ENCODE measurements around the gene MRPL24. TPM values are rescaled to one million over a fixed set of nuclear protein-coding genes. Genes with fewer than 3 reads are reported as not detected.

Gene MRPL24
- total and polyA plus RNA-seq, 2 of the 4 experiments (the other 2 are of a cell fraction): 68.8 to 99.5 TPM

DNA sequence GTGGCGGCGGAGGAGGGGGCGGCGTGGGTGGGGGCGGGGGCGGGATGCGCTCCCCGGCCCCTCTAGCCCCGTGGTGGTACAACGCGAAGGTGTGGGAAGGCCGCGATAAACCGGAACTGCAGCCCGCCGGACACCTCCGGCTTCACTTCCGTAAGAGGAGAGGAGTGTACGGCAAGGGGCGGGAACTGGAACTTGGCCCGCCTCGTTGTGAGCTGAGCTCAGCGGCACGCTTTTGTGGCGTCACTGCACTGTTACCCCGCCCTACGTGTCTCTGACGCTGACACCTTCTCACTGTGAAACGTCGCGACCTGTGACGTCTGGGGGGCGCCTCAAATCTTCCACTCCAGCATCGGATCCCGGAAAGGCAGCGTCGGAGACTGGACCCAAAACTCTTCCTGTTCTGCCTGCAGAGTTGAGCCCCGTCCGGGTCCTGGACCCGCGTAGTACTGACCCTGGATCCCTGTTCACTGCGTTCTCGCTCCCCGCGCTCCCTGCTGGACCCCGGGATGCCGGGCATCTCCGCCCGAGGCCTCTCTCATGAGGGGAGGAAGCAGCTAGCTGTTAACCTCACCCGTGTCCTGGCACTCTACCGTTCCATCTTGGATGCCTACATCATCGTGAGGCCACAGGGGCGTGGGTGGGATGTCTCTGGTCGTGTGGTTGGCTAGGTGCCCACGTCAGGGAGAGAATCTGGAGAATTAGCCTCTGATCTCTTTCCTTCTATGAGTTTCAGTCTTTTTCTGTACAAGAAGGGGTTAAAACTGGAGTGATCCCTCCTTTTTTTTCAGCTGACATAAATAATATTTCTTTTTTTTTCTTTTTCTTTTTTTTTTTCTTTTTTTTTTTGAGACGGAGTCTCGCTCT lies 12.1 kb downstream of the MRPL24 start, which contains the start of gene ISG20L2:
TSS of gene ISG20L2 (minus strand) at position 168 of the 864 bp plus-strand sequence. CDS start 1,114 bp downstream, outside the sequence.
- Histone ChIP-seq H4K20me1 (ENCODE audit: insufficient read depth, low read length) (peaks cover 31% of the 10 kb centered on the region), H3K4me2 (ENCODE audit: low read depth, low read length) (peak within 1 kb of the TSS; percentile 98), H3K9me1 (ENCODE audit: insufficient read depth, low read length) (peaks cover 8% of the 10 kb centered on the region; the same call in 1 of the 2 replicates), H2AK5ac (ENCODE audit: low read depth, low read length) (peak within 1 kb of the TSS; percentile 98), H4K8ac (ENCODE audit: low read depth in 2 of 2, low read length in 2 of 2) (peak within 1 kb of the TSS; percentile 98 to 99), H3K9ac (ENCODE audit: low read depth, low read length) (peak within 1 kb of the TSS; percentile 98), H4K91ac (ENCODE audit: insufficient read depth, low read depth, low read length) (peak within 1 kb of the TSS; percentile 95), H3K4me1 (ENCODE audit: control insufficient read depth, insufficient read depth, low read length) (peaks cover 8% of the 10 kb centered on the region), H2BK5ac (ENCODE audit: low read depth, low read length, poor library complexity, severe bottlenecking) (peak within 1 kb of the TSS; percentile 71), H3K36me3 (ENCODE audit: control insufficient read depth, insufficient read depth, low read length) (peaks cover 19% of the 10 kb centered on the region), H3K23ac (ENCODE audit: low read depth, low read length) (peak within 1 kb of the TSS; percentile 99), H2AFZ (replicated peaks; ENCODE audit: low read length, poor library complexity) (peak within 1 kb of the TSS; percentile 97), H3K27ac (ENCODE audit: insufficient read depth, low read length) (peak within 1 kb of the TSS; percentile 94), H3K4me3 (ENCODE audit: insufficient read depth, low read depth, low read length) (peak within 1 kb of the TSS; percentile 60), H3K27me3 (ENCODE audit: control insufficient read depth, insufficient read depth, low read length) (no peaks in the 10 kb centered on the region), H3K4ac (ENCODE audit: low read depth, low read length) (peak within 1 kb of the TSS; percentile 99), H3K18ac (ENCODE audit: low read depth, low read length) (peak within 1 kb of the TSS; percentile 64), H3K56ac (ENCODE audit: extremely low read depth, insufficient read depth, low read length) (peak within 1 kb of the TSS; percentile 92), H2BK120ac (ENCODE audit: low read depth, low read length) (peak within 1 kb of the TSS; percentile 60), H4K5ac (ENCODE audit: low read depth, low read length) (peak within 1 kb of the TSS; percentile 90), H2BK20ac (ENCODE audit: low read depth, low read length) (no peak within 1 kb of the TSS; the same call in 1 of the 2 replicates), H2AK9ac (replicated peaks; ENCODE audit: low read depth, low read length, poor library complexity) (peak within 1 kb of the TSS; percentile 98), H3K14ac (replicated peaks; ENCODE audit: low read depth, low read length) (peak within 1 kb of the TSS; percentile 99), H3K79me1 (ENCODE audit: low read depth in 1 of 2, low read length in 2 of 2) (peaks cover 28 to 57% of the 10 kb centered on the region in 2 experiments), H2BK15ac (ENCODE audit: low read depth, low read length) (peak within 1 kb of the TSS; percentile 17; the same call in 1 of the 3 replicates), H3K9me3 (ENCODE audit: control insufficient read depth, insufficient read depth, low read length) (no peaks in the 10 kb centered on the region)
- ATAC-seq (ENCODE audit: low read depth) (peak; percentile 92), DNase-seq (peak; percentile 99)
- WGBS, 2 experiments (ENCODE audit: extremely low coverage in 2 of 2, insufficient read length in 1 of 2): 0% methylated on average over 6 of the region's 57 CpGs; no CpG with 5 or more reads in 1 of the 2 experiments
- POLR2A ChIA-PET (ENCODE audit: unreplicated experiment): interaction anchor here (0.6 to 1.4 kb wide), 4 partner anchors 12 to 166 kb away, joined by 3 to 5 read pairs (median 3); partner anchors contain the start of gene MRPL24
- in situ Hi-C loops (cut with MboI; ENCODE audit: low sequenced_read_pairs): no loop called here
- CTCF ChIA-PET: interaction anchor here (3.7 to 6.3 kb wide), 2 partner anchors 39 to 132 kb away, joined by 28 to 104 read pairs; partner anchors contain the start of gene NTRK1
- dilution Hi-C loops (cut with HindIII; ENCODE audit: low sequenced_read_pairs, unreplicated experiment): no loop called here
- intact Hi-C loops (cut with micrococcal nuclease): loop anchor here (10.0 kb wide), 2 partner anchors 196 to 224 kb away; partner anchors contain the start of genes LRRC71 and MEF2D
- BruUV-seq (replicated peaks): TSS peak; percentile 82
- peak; percentile 100 for TF ChIP-seq BHLHE40 (IDR thresholded peaks at IDR 0.05; ENCODE audit: low read depth, low read length)
- no peak for TF ChIP-seq RCOR1 (IDR thresholded peaks at IDR 0.05; ENCODE audit: insufficient replicate concordance, low read length)
- TF ChIP-seq POLR2A (IDR thresholded peaks at IDR 0.05; ENCODE audit: low read depth, low read length): peak; percentile 89
- TF ChIP-seq CTCF (conservative IDR thresholded peaks at IDR 0.05; ENCODE audit: low read depth, low read length): no peak
- peak; percentile 42 for TF ChIP-seq CEBPB (IDR thresholded peaks at IDR 0.05; ENCODE audit: low read depth, low read length)
- TF ChIP-seq RAD21 (IDR thresholded peaks at IDR 0.05; ENCODE audit: low read length): no peak
- no peak for TF ChIP-seq ELK1 (IDR thresholded peaks at IDR 0.05; ENCODE audit: borderline replicate concordance, low read depth, low read length)
- TF ChIP-seq, protein P1, sequence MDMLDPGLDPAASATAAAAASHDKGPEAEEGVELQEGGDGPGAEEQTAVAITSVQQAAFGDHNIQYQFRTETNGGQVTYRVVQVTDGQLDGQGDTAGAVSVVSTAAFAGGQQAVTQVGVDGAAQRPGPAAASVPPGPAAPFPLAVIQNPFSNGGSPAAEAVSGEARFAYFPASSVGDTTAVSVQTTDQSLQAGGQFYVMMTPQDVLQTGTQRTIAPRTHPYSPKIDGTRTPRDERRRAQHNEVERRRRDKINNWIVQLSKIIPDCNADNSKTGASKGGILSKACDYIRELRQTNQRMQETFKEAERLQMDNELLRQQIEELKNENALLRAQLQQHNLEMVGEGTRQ (IDR thresholded peaks at IDR 0.05; ENCODE audit: low read depth, low read length): no peak; the same call in 1 of the 2 replicates
- TF ChIP-seq MXI1 (IDR thresholded peaks at IDR 0.05; ENCODE audit: borderline replicate concordance, low read depth, low read length): peak; percentile 63; the same call in 1 of the 2 replicates
- 0 out of 2 replicates have a peak, but pooled peaks have one; percentile 4 for TF ChIP-seq NFE2L2 (IDR thresholded peaks at IDR 0.05; ENCODE audit: low read depth, low read length)
- no peak for TF ChIP-seq FOS (IDR thresholded peaks at IDR 0.05; ENCODE audit: low read depth, low read length)
- TF ChIP-seq CHD1 (IDR thresholded peaks at IDR 0.05; ENCODE audit: low read depth, low read length): no peak
- TF ChIP-seq RFX5 (IDR thresholded peaks at IDR 0.05; ENCODE audit: low read depth, low read length): no peak

All from IMR-90 (cell line).